Activated effector memory CD4-positive, alpha-beta T cell treated with anti-CD3 and anti-CD28 coated beads, Interleukin-2, amount 50 U/mL, for 16 hours (primary cell): ENCODE data around the gene CLDN18.

Experiments used
- DNase-seq: peaks from one replicate; pipeline ENCODE4 v3.0.0-alpha.2; 2020

CLDN18 gene

DNA sequence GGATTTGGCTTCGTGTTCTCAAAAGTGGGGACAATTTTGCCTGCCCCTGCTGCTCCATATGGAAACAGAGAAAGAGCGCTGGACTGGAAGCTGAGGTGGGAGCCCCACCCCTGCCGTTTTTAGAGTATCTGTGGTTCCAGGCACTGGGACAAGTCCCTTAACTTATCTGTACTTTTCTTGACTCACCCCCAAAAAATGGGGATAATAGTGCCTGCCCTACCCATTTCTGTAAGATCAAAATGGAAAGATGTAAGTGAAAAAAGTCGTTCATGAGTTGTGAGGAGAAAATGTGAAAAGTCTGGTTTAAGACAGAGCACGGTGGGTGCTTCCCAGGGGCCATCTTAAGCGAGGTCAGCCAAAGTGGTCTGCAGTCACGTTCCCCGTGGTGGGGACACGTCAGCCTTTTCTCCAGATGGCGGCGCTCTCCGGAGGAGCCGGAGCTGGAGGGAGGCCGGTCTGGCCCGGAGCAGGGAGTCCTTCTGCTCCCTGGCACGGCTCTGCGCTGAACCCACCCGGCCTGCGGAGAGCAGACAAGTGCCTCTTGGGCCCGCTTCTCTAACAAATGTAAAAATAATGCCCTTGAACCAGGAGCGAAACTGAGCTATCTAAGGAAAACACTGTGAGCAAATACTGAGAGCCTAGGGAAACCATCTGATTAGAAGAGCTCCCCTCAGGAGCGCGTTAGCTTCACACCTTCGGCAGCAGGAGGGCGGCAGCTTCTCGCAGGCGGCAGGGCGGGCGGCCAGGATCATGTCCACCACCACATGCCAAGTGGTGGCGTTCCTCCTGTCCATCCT lies at the start of gene CLDN18:
Gene CLDN18 (plus strand): TSS at position 690 of the 797 bp plus-strand sequence. CDS start 61 bp downstream, at position 751.
- no peak for DNase-seq

DNA sequence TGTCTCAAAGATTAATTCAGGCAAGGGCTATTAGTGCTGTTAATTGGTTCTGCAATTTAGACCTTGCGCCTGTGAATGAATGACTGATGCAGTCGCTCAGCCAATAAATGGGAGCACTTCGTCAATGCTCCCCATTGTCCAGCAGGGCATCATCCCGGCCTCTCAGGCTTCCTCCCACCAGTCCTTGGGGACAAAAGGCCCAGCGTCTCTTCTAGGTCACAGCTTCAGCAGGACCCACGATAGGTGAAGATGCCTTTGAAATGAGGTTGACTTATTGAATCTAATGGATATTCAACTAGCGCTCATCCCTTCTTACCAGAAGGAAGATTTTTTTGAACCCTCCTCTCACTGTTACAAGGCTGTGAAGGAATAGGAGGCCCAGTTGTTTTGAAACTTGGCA lies 47.7 kb upstream of the CLDN18 start:
- DNase-seq, result no peak

GRCh38 chr3:137963463-137963862 lies 46.5 kb upstream of the CLDN18 start:
- no peak for DNase-seq

GRCh38 chr3:137970914-137971831 lies 38.8 kb upstream of the CLDN18 start:
- peak; percentile 81 for DNase-seq

GRCh38 chr3:137972396-137972795 lies 37.6 kb upstream of the CLDN18 start:
- no peak for DNase-seq

DNA sequence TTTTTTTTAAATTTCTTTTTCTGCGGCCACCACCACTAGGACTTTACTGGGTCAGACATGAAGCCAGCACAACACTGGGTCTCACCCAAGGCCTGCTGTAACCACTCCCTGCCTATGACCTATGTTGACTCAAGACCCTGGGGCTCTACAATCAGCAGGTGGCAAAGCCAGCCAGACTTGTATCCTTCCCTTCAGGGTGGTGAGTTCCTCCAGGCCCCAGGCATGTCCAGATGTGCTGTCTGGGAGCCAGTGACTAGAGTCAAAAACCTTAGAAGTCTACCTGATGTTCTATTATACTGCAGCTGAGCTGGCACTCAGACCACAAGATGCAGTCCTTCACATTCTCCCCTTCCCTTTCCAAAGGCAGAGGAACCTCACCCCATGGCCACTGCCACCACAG lies 31.6 kb upstream of the CLDN18 start:
- DNase-seq, result no peak

DNA sequence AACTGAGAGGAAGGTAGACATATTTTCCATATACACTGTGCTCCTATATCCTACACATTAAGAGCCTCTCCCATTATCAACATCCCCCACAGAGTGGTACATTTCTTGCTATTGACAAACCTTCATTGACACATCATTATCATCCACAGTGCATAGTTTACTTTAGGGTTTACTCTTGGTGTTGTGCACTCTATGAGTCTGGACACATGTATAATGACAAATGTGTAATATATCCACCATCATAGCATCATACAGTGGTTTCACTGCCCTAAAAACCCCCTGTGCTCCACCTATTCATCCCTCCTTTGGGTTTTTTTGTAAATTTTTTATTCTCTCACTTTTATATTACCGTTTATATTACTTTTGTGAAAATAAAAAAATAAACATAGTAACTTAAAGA lies 22.2 kb upstream of the CLDN18 start:
- no peak for DNase-seq

DNA sequence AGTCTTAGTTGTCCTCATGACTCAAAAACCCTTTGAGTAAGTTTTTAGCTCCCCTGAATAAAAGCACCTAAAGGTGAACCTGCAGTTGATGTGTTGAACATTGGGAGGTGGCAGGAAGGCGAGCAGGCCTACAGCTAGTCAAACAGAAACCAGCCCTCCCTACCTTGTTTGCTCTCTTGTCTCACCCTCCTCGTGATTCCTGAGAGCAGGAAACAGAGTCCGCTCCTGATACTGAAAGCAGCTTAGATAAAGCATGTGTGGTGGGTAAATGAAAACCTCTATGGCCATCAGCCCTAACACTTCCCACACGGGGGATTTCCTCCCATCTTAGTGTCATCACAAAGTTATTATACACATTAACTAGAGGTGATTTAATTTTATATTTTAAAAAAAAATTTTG lies 21.8 kb upstream of the CLDN18 start:
- no peak for DNase-seq

DNA sequence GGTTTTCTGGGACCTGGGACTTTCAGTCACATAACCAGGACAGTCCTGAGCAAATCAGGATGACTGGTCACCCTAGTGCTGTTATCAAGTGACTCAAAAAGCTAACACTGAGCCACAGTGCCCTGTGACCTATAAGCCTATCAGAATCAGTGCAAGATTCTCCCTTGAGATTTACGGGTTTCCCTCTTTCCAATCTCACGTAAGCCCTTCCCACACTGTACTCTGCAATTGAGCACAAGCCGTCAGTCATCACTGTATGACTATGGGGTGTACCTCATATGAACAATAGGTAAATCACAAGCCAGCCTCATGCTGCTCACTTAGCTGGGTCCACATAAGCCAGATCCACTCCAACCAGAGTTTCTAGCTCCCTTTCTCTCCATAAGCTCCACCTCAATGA lies 21.0 kb upstream of the CLDN18 start:
- no peak for DNase-seq

DNA sequence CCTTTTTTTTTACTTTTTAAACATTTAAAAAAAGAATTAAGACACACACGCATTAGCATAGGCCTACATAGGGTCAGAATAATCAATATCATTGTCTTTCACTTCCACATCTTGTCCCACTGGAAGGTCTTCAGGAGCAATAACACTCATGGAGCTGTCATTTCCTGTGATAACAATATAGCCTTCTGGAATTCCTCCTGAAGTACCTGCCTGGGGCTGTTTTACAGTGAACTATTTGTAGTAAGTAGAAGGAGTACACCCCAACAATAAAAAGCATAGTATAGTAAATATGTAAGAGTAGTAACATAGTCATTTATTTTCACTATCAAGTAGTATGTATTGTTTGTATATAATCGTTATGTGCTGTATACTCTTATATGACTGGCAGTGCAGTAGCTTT lies 19.5 kb upstream of the CLDN18 start:
- no peak for DNase-seq

GRCh38 chr3:137992592-137992991 lies 17.4 kb upstream of the CLDN18 start:
- DNase-seq, result no peak

- no peak for DNase-seq
Measured at GRCh38 chr3:137998121-137999042, 11.6 kb upstream of the CLDN18 start.

GRCh38 chr3:138003069-138003468 lies 6.9 kb upstream of the CLDN18 start:
- no peak for DNase-seq

DNA sequence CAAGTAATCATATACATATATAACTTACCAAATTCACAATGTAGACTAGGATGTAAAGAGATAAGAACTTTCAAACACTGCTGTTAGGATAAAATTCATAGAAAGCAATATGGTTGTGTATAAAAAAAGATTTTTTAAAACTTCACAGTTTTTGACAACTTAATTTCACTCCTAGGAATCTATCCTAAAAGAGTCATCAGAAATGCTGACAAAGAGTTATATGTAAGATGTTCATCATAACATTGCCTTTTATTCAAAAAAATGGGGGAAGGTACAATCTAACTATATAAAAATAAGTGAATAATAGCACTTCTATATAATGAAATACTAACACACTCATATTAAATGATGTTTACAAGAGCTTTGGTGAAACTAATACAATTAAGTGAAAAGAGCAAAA lies 4.3 kb upstream of the CLDN18 start:
- DNase-seq, result no peak

- DNase-seq, result no peak
Measured at GRCh38 chr3:138007898-138008297, 2.1 kb upstream of the CLDN18 start.

DNA sequence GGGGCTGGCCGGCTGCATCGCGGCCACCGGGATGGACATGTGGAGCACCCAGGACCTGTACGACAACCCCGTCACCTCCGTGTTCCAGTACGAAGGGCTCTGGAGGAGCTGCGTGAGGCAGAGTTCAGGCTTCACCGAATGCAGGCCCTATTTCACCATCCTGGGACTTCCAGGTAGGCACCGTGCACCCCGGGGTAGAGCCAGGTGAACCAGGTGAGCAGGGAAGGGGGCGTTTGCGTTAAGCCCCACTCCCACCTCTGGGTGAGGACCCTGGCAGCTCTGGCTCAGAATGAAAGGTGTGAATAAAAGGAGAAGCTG lies 267 bp downstream of the CLDN18 start:
- no peak for DNase-seq

- DNase-seq, result no peak
Measured at GRCh38 chr3:138011722-138012121, 1.8 kb downstream of the CLDN18 start.

GRCh38 chr3:138012526-138012925 lies 2.6 kb downstream of the CLDN18 start:
- no peak for DNase-seq

GRCh38 chr3:138016065-138016464 lies 6.1 kb downstream of the CLDN18 start:
- DNase-seq, result no peak

- no peak for DNase-seq
Measured at GRCh38 chr3:138019281-138020069, 9.5 kb downstream of the CLDN18 start.

- DNase-seq, result no peak
Measured at GRCh38 chr3:138023754-138024153, 13.8 kb downstream of the CLDN18 start.

- no peak for DNase-seq
Measured at GRCh38 chr3:138025553-138025952, 15.6 kb downstream of the CLDN18 start.
